Measurements from ENCODE around the gene TOM1L2.

DNA sequence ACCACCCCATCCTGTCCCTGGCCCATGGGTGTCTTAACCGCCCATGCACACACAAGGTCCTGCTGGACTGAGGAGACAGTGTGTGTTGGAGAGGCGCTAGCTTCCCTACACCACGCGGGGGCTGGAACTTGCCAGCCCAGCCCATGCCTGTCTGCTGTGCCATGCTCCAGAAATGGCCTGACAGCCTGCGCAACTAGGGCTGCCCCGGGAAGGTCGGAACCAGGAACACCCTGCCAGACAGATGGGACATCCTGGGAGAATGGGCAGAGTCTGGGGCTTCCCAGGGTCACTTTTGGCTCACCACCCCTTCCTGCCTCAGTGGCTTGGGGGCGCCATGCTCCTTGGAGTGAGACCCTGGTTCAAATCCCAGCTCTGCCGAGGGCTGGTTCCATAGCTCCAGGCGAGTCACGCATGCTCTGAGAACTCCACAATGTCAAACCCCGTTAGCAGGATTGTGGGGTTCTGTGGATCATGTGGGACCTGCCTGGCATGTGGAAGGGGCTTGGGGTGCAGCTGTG lies 171.6 kb downstream of the TOM1L2 start:
- TF ChIP-seq EZH2phosphoT487 (IDR thresholded peaks at IDR 0.05; ENCODE audit: insufficient read depth, low read depth), result no peak
- no peak for TF ChIP-seq EZH2 (IDR thresholded peaks at IDR 0.05; ENCODE audit: insufficient read depth, poor library complexity, severe bottlenecking)
